T-helper 2 cell treated with Interferon-gamma antibody and Interleukin-4, amounts not matched to agents 5 μg/mL and 100 μg/mL, for 36 hours (primary cell): ENCODE data around the gene ALG9.

ENCODE experiments used
- DNase-seq: peaks from one replicate; pipeline ENCODE4 v3.0.0; 2021; ENCODE audit warnings: low spot score
- H3K27ac Mint-ChIP-seq: one replicate; pipeline ENCODE4 v1.8.0; 2021; ENCODE audit warnings: mild to moderate bottlenecking, mixed read lengths
- H3K27me3 Mint-ChIP-seq: one replicate; pipeline ENCODE4 v1.8.0; 2021; ENCODE audit warnings: low read depth, mixed read lengths
- H3K36me3 Mint-ChIP-seq: one replicate; pipeline ENCODE4 v1.8.0; 2021; ENCODE audit warnings: low read depth, mixed read lengths
- H3K4me1 Mint-ChIP-seq: one replicate; pipeline ENCODE4 v1.8.0; 2021; ENCODE audit warnings: low read depth, mixed read lengths
- H3K4me3 Mint-ChIP-seq: one replicate; pipeline ENCODE4 v1.8.0; 2022; ENCODE audit warnings: mild to moderate bottlenecking, moderate library complexity, mixed read lengths
- H3K9me3 Mint-ChIP-seq: one replicate; pipeline ENCODE4 v1.8.0; 2021; ENCODE audit warnings: mixed read lengths

The ALG9 gene

DNA sequence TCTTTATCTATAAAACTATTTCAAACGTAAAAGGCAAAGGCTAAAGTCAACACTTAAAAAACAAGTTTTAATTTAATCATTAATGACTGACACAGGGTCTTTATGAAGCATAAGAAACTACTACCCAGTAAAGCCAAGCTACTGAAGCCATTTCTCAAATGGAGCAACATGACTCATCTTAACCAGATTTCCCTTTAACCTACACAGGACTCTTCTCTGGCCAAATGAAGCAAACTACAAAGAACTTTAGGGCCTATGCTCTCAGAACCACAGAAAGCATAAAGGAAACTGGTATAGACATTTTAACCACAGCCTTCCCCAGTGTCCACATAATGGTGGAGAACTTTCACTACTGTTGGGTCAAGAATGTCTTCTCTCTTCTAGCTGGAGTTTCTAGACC is 34.7 kb downstream of the ALG9 start:
- Mint-ChIP-seq H3K27me3 (no peaks in the 10 kb centered on the region), H3K36me3 (peaks cover 24% of the 10 kb centered on the region), H3K27ac (no peak overlapping the region), H3K9me3 (no peaks in the 10 kb centered on the region), H3K4me3 (no peak overlapping the region), H3K4me1 (peaks cover 3% of the 10 kb centered on the region)
- DNase-seq = no peak

DNA sequence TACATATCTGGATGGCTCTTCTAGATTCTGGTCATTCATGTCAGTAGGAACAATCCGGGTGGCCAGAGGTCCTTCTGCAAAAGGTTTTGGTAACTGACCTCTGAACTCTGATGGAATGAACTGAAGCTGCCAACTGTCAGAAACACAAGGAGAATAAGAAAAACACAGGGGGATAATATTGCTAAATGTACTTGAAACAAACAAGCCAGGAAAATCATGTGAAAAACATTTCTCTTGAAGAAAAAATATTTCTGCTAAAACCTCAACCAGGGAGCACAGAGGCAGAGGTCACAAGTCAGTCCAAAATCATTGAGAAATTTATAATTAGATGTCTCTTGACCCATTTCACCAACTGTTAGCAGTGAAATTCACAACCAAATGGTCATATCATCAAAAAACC is 35.2 kb downstream of the ALG9 start:
- Mint-ChIP-seq H3K4me1 (peaks cover 3% of the 10 kb centered on the region), H3K27me3 (no peaks in the 10 kb centered on the region), H3K9me3 (no peaks in the 10 kb centered on the region), H3K27ac (no peak overlapping the region), H3K4me3 (no peak overlapping the region), H3K36me3 (peaks cover 28% of the 10 kb centered on the region)
- DNase-seq = no peak

DNA sequence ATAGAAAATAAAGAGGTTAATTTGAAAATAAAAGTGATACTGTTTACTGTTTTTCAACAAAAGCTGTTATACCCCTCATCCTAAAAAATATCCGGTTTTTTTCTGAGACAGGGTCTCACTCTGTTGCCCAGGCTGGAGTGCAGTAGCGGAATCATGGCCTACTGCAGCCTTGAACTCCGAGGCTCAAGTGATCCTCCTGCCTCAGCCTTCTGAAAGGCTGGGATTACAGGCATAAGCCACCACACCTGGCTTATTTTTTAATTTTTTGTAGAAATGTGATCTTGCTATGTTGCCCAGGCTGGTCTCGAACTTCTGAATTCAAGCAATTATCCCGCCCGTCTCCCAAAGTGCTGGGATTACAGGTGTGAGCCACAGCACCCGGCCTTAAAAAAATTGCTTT is 35.7 kb downstream of the ALG9 start:
- H3K27ac Mint-ChIP-seq = no peak overlapping the region
- H3K4me1 Mint-ChIP-seq = peaks cover 3% of the 10 kb centered on the region
- H3K27me3 Mint-ChIP-seq = no peaks in the 10 kb centered on the region
- no peak overlapping the region for H3K4me3 Mint-ChIP-seq
- no peaks in the 10 kb centered on the region for H3K9me3 Mint-ChIP-seq
- no peak for DNase-seq
- peaks cover 28% of the 10 kb centered on the region for H3K36me3 Mint-ChIP-seq

DNA sequence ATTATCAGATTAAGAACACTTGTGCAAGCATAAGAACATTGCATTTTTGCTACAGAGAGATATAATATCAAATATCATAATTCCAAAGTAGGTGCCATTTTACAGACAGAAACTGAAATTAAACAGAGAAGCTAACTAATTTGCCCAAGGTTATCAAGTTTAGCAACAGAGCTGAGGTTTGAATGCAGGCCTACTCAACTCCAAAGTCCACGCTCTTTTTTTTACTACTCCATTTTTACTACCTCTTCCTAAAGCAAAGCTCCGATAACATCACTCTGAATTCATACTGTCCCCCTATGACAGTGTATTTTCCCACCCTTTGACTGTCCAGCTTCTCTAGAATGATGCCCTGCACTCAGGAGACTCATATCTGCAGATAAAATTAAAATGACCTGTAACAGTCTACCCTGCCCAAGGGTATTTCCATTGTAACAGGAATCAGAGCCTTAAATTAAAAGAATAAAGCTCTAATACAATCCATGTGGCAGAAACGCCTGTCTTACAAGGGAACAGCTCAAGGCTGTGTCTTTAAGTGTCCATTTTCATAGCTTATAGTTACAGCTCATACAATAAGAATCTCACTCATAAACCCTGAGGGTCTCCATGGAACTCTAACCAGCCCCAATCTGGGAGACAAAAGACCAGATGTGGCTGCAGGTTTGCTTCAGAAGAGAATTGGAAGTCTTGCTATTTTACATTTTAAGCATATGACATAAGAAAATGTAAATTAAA is 36.8 kb downstream of the ALG9 start:
- H3K36me3 Mint-ChIP-seq = peaks cover 33% of the 10 kb centered on the region
- H3K27me3 Mint-ChIP-seq = no peaks in the 10 kb centered on the region
- DNase-seq = no peak
- H3K4me3 Mint-ChIP-seq = no peak overlapping the region
- no peak overlapping the region for H3K27ac Mint-ChIP-seq
- H3K4me1 Mint-ChIP-seq = peaks cover 5% of the 10 kb centered on the region
- H3K9me3 Mint-ChIP-seq = no peaks in the 10 kb centered on the region

DNA sequence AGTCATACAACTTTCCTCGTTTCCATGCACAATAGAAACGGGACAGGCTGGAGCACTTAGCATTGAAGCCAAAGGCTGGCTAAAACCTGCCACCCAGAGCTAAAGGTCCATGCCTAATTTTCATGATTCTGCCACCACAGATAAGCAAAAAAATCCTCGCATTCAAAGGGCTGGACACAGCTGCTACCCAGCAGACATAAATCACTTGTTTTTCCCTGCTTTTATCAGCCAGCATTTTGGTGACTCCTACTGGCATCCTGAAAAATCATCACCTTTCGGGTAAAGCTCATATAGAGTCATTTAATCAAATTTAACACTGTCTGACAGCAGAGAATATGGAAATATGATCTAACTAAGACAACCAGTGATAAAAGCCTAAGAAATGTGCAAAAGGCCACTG is 37.9 kb downstream of the ALG9 start:
- H3K4me3 Mint-ChIP-seq = no peak overlapping the region
- no peak overlapping the region for H3K27ac Mint-ChIP-seq
- H3K36me3 Mint-ChIP-seq = peaks cover 36% of the 10 kb centered on the region
- H3K27me3 Mint-ChIP-seq = no peaks in the 10 kb centered on the region
- H3K4me1 Mint-ChIP-seq = peaks cover 10% of the 10 kb centered on the region
- no peak for DNase-seq
- no peaks in the 10 kb centered on the region for H3K9me3 Mint-ChIP-seq

DNA sequence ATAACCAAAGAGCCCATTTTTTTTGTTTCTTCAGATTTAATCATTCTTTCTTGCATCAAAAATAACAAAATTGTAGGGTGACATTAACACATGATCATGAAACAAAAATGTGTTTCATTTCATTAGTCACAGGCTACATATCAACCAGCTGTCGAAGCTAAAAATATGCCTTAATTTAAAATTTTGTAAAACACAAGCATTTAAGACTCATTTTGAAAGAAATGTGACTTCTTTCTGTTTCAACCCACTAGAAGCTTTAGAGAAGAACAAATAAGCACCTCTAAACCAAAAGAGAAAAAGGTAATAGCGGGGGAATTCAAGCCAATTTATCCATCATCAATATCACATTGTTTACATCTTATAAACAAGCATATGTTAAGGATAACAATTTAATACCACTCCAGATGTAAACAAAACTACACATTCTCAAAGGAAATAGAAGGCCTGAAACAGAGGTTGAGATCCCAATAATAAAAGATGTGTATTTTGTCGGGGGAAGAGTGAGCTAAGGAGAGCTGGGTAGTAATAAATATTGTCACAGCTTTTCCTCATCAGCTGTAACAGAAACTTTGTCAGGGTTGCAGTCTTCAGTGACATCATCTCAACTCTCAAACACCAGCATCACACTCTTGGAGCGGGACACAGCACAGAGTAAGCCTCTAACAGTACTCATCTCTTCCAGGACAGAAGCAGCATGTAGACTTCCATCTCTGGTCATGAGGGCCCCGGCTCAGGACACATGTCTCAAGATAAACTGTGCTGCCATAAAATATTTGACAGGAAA is 42.0 kb downstream of the ALG9 start:
- Mint-ChIP-seq H3K4me3 (no peak overlapping the region), H3K9me3 (no peaks in the 10 kb centered on the region), H3K27ac (no peak overlapping the region), H3K36me3 (peaks cover 29% of the 10 kb centered on the region), H3K27me3 (no peaks in the 10 kb centered on the region), H3K4me1 (peaks cover 7% of the 10 kb centered on the region)
- no peak for DNase-seq

DNA sequence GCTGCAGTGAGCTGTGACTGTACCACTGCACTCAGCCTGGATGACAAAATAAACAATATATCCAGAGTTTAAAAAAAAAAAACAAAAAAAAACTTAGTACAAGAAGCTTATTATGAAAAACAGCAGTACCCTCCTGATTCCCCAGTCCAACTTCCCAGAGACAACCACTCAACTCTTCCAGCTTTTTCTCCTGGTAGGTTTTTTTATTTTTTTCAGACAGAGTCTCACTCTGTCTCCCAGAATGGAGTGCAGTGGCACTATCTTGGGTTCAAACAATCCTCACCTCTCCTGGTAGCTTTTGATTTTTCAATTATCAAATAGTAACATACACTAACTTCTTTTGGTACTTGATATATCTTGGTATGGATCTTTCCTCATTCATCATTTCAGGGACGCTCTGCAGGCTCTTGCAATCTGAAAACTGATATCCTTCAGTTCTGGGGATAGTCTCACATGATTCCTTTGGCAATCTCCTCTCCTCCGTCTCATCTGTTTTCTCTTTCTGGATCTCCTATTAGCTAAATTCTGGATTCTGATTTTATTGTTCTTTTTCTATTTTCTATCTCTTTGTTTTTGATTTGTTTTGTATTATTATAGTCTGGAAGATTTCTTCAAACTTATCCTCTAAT is 44.9 kb downstream of the ALG9 start:
- Mint-ChIP-seq H3K4me3 (no peak overlapping the region), H3K27me3 (no peaks in the 10 kb centered on the region), H3K4me1 (peaks cover 7% of the 10 kb centered on the region), H3K36me3 (peaks cover 19% of the 10 kb centered on the region), H3K9me3 (no peaks in the 10 kb centered on the region), H3K27ac (no peak overlapping the region)
- no peak for DNase-seq

DNA sequence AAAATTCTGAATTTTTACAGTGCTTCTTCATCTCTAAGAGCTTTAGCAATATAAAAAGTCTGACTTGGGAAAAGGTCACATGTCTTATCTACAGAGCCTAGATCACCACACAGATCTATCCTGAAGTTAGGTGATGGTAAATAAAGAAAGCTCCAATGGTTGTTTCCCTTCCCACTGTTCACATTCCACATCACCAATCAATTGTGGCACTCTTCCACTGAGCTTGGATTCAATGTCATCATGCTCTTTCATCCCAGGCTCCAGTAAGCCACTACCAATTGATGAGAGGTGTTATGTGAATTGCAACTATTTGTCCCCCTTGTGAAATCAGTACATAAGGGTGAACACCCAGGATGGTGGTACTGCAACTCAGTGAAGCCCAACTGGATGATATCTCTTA is 47.8 kb downstream of the ALG9 start:
- no peaks in the 10 kb centered on the region for H3K27me3 Mint-ChIP-seq
- peaks cover 7% of the 10 kb centered on the region for H3K36me3 Mint-ChIP-seq
- no peak for DNase-seq
- H3K4me3 Mint-ChIP-seq = no peak overlapping the region
- H3K27ac Mint-ChIP-seq = no peak overlapping the region
- H3K9me3 Mint-ChIP-seq = no peaks in the 10 kb centered on the region
- H3K4me1 Mint-ChIP-seq = no peaks in the 10 kb centered on the region

DNA sequence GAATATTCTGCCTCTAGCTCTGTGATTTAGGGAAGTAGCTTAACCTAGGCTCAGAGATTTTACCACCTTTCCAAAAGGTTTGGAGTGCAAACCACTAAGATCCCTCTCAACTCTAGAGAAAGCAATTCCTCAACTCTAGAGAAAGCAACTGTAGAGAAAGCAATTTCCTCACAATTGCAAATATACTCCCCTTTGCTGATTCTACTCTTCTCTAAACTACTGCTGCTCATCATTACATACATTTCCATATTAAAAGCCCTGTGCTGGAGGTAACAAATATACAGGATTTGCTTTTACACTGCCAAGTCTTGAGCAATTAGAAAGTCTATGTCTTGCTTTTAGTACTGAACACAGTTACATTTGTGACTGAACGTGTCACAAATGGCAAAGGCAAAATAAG is 48.2 kb downstream of the ALG9 start:
- Mint-ChIP-seq H3K4me3 (no peak overlapping the region), H3K9me3 (no peaks in the 10 kb centered on the region), H3K36me3 (peaks cover 4% of the 10 kb centered on the region), H3K27ac (no peak overlapping the region), H3K4me1 (no peaks in the 10 kb centered on the region), H3K27me3 (no peaks in the 10 kb centered on the region)
- no peak for DNase-seq

DNA sequence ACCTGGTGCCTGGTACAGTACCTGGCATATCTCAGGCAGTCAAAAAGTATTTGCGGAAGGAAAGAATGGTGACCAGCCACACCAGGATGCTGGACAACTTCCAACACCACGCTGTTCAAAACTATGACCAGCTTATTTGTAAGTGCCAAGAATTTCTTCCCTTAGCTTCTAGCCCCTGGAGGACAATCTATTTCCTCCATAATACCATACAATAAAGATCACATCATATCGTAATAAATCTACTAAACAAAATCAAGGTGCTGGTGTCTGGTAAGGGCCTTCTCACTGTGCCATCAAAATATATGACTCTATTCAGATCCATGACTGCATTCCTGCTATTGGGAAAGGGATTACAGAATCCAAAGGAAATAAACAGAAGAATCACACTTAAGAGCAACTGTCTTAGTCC is 51.5 kb downstream of the ALG9 start:
- H3K27me3 Mint-ChIP-seq = no peaks in the 10 kb centered on the region
- peaks cover 7% of the 10 kb centered on the region for H3K4me1 Mint-ChIP-seq
- H3K36me3 Mint-ChIP-seq = peaks cover 8% of the 10 kb centered on the region
- no peaks in the 10 kb centered on the region for H3K9me3 Mint-ChIP-seq
- H3K4me3 Mint-ChIP-seq = no peak overlapping the region
- no peak for DNase-seq
- no peak overlapping the region for H3K27ac Mint-ChIP-seq

DNA sequence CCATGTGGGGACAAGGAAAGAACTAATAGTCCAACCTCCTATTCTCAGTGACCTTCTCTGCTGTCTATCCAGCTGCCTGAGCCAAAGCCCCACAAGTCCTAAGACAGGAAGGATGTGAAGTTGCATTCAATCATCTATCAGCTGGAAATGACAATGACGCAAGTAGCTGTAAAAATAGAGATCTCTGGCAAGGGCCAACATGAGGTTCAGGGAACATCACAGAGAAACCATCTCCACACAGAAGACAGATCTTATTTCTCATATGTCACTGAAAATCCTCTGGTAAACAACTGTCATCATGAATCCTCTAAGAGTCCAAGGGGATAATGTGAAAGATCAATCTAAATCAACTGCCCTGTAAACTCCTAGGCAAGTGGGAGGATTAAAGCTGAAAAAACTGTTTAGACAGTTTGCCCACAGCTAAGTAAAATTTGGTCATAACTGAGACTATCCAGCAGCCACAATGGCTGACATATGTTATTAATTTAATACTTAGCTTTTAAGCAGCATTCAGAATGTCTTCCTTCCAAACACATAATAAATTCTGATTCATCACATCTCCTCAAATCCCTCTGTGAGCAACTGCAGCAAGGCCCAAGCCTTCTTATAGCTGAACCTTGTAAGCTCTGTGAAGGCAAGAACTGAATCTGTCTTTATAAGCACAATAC is 52.1 kb downstream of the ALG9 start:
- H3K27me3 Mint-ChIP-seq = no peaks in the 10 kb centered on the region
- H3K4me1 Mint-ChIP-seq = peaks cover 7% of the 10 kb centered on the region
- peaks cover 8% of the 10 kb centered on the region for H3K36me3 Mint-ChIP-seq
- no peak overlapping the region for H3K27ac Mint-ChIP-seq
- H3K9me3 Mint-ChIP-seq = no peaks in the 10 kb centered on the region
- H3K4me3 Mint-ChIP-seq = no peak overlapping the region
- DNase-seq = no peak

DNA sequence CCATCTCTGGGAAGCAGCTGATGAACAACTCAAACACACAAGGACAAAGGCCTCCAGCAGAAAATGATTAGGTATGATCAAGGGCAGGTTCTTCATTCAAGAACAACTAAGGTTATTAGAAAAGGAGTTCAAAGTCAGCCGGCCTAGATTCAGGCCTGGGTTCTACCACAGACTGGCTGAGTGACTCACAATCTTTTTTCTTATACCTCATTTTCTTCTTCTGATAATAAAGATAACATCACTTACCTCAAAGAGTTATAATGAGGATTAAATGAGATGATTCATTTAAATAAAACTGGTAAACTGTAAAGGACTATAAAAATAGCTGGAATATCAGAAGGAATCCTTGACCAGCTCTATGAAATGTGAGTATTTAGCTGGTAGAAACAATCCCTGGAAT is 55.9 kb downstream of the ALG9 start:
- H3K9me3 Mint-ChIP-seq = no peaks in the 10 kb centered on the region
- H3K27ac Mint-ChIP-seq = no peak overlapping the region
- H3K4me3 Mint-ChIP-seq = no peak overlapping the region
- no peak for DNase-seq
- H3K36me3 Mint-ChIP-seq = peaks cover 19% of the 10 kb centered on the region
- H3K27me3 Mint-ChIP-seq = no peaks in the 10 kb centered on the region
- H3K4me1 Mint-ChIP-seq = peaks cover 7% of the 10 kb centered on the region

DNA sequence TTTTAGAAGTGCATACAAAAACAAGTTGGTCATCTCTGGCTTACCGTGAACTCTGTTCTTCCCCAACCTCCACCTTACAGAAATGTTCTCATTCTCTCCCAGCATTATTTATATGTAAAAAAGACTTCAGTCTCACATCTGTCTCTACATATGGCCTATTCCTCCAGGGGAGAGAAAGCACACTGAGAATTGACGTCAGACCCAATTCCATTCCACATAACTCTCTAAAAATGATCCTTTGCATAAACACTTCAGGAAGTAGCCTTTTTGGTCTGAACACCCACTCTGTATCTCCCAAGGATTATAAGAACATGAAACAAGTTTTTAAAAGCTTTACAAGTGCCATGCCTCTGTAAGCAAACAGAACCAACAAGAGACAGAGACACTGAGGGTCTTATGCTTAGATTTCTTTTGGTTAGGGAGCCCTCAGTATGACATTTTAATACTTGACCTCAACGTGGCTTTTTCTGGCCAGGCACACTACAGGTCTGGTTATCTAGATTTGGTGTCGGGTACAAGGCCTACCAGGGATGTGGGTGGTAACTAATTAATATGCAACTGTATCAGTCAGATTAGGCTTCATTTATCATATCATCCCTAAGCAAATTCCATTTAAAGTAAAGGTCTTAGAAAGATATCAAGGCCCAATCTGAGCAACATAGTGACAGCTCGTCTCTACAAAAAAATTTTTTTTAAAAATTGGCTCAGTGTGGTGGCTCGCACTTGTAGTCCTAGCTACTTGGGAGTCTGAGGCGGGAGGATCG is 56.6 kb downstream of the ALG9 start:
- Mint-ChIP-seq H3K4me3 (no peak overlapping the region), H3K4me1 (peaks cover 7% of the 10 kb centered on the region), H3K9me3 (no peaks in the 10 kb centered on the region), H3K27ac (no peak overlapping the region), H3K36me3 (peaks cover 21% of the 10 kb centered on the region), H3K27me3 (no peaks in the 10 kb centered on the region)
- no peak for DNase-seq
